Thoracic aorta (tissue), 2 donors: ENCODE measurements around the gene TMEM187. TPM values are rescaled to one million over a fixed set of nuclear protein-coding genes. Genes with fewer than 3 reads are reported as not detected.

ENCODE experiments used
- ATAC-seq: fragments of 150-250 bp; one replicate; pipeline ENCODE4 v1.8.0; 2017; ENCODE audit warnings: low read depth; ENCODE audit not compliant: insufficient number of reproducible peaks, low FRiP score
- DNase-seq: peaks from one replicate; pipeline ENCODE4 v3.0.0-alpha.2; 2020; ENCODE audit warnings: low spot score
- H3K27ac ChIP-seq, 2 donors: fragments of 200-600 bp; sonication (generic); 1 replicate in 1 of 2; 2 replicates in 1 of 2; pipeline ENCODE4 v1.5.1; 2016; ENCODE audit warnings: mild to moderate bottlenecking in 2 of 2, moderate library complexity in 2 of 2
- H3K27me3 ChIP-seq: fragments of 200-600 bp; sonication (generic); replicated peaks from 2 replicates; pipeline ENCODE4 v1.6.0; 2016; ENCODE audit warnings: mild to moderate bottlenecking; ENCODE audit not compliant: insufficient read depth
- H3K36me3 ChIP-seq: fragments of 200-600 bp; sonication (generic); one replicate; pipeline ENCODE4 v1.5.1; 2016
- H3K4me1 ChIP-seq, 2 donors: fragments of 200-600 bp; sonication (generic); 1 replicate in 1 of 2; 2 replicates in 1 of 2; pipeline versions ENCODE4 v1.5.1 to v1.6.0; 2016; ENCODE audit warnings: low read depth in 2 of 2, mild to moderate bottlenecking in 1 of 2; ENCODE audit not compliant: control insufficient read depth in 1 of 2
- H3K4me3 ChIP-seq: fragments of 200-600 bp; sonication (generic); 2 replicates; pipeline ENCODE4 v1.5.1; 2016; ENCODE audit warnings: mild to moderate bottlenecking
- H3K9me3 ChIP-seq: fragments of 200-600 bp; sonication (generic); 2 replicates; pipeline ENCODE4 v1.5.1; 2016
- total RNA-seq, 2 donors: library from RNA; depleted of rRNA; stranded (reverse); fragments of >200 nt; gene quantifications; one replicate each; pipeline versions ENCODE4 v1.1.0 to v1.2.3, GENCODE V29; 2016
- TF ChIP-seq, protein P1 (sequence below): fragments of 200-600 bp; sonication (generic); IDR thresholded peaks from one replicate; pipeline ENCODE4 v1.5.1; 2019; ENCODE audit warnings: antibody characterized with exemption

The TMEM187 gene
- total RNA-seq, 2 donors from 2014 or later = 0.78 to 23.4 TPM

DNA sequence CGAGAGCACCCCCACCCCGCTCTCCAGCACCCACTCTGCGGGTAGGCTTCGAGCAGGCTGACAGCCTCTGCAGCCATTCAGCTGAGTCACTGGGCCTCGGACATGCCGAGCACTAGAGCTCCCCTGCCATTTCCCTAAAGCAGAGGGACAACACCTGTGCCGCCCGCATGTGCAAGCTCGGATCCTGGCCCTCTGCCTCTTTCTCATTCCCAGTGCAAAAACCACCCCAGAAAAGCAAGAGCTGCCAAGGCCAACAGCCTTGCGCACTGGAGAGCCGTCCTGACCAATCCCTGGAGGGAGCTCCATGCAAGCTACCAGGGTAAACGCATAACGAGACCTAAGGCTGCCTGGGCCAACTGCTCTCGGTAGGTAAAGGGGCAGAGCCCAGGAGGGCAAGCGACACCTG is 6.3 kb upstream of the TMEM187 start:
- H3K27ac ChIP-seq = peak overlapping the region in 1 of 2 donors; percentile 21
- no peaks in the 10 kb centered on the region for H3K27me3 ChIP-seq
- DNase-seq (no peak), ATAC-seq (no peak)
- TF ChIP-seq, protein P1, sequence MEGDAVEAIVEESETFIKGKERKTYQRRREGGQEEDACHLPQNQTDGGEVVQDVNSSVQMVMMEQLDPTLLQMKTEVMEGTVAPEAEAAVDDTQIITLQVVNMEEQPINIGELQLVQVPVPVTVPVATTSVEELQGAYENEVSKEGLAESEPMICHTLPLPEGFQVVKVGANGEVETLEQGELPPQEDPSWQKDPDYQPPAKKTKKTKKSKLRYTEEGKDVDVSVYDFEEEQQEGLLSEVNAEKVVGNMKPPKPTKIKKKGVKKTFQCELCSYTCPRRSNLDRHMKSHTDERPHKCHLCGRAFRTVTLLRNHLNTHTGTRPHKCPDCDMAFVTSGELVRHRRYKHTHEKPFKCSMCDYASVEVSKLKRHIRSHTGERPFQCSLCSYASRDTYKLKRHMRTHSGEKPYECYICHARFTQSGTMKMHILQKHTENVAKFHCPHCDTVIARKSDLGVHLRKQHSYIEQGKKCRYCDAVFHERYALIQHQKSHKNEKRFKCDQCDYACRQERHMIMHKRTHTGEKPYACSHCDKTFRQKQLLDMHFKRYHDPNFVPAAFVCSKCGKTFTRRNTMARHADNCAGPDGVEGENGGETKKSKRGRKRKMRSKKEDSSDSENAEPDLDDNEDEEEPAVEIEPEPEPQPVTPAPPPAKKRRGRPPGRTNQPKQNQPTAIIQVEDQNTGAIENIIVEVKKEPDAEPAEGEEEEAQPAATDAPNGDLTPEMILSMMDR = no peak
- H3K36me3 ChIP-seq = peaks cover 16% of the 10 kb centered on the region
- no peaks in the 10 kb centered on the region for H3K9me3 ChIP-seq
- H3K4me3 ChIP-seq = peak overlapping the region; percentile 29
- H3K4me1 ChIP-seq = peaks cover 13 to 38% of the 10 kb centered on the region in 2 donors

DNA sequence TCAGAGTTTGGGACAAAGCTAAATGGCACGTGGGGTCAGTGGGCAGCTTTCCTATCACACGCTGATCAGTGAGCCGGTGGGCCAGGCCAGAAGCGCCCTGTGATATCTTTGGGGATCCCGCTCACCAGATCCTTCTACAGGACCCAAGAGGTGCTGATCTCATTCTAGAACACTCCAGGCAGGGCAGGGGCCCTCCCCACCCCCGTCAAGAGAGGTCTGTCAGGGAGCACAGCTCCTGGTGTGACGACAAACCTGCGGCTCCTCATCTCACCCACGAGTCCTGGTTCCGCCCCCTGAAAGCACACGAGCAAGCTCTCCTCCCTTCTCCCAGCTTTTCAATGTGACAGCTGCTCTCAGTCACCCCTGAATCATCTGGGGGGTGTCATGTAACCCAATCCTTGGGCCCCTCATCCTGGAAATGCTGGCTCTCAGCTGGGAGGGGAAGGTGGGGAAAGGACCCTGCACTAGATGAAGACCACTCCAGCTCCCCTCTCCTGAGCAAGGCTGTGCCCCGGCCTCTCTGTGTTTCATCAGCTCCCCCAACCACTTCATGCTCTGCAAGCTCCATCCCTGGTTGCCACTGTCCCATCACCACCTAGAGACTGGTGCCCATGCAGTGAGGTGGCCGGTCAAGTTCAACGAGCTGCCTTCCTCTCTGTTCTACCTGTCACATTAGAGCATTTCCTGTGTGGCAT is 5.6 kb upstream of the TMEM187 start:
- DNase-seq = no peak
- H3K4me1 ChIP-seq = peaks cover 13 to 38% of the 10 kb centered on the region in 2 donors
- peak overlapping the region in 1 of 2 donors; percentile 98 for H3K27ac ChIP-seq

DNA sequence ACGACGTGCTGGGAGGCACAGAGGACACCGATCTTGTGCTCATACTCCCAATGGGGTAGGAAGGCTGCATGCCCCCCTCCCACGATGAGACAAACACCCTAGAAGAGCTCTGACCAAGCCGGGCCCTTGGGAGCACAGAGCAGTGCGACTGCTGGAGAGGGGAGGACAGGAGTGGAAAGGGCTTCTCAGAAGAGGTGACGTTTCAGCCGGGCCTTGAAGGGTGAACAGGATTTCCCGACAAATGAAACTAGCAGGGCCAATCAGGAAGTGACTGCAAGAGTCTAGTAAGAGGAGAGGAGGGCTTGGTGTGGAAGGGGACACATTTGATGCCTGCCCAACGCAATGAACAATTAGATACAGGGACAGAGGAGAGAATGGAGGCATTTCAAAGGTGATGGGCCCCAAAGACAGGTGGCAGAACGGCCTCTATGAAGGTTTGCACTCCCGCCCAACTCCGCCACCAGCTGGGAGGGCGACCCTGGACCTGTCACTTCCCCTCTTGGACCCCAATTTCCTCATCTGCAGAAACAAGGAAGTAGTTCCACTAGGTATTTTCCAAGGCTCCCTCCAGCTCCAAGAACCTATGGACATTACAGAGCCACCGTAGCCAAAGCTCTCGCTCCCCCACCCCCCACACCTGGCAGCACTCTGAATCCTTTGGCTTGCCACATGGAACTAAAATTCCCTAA is 4.9 kb upstream of the TMEM187 start:
- peak overlapping the region; percentile 74 to 98 for H3K27ac ChIP-seq
- ATAC-seq = no peak
- TF ChIP-seq, protein P1 = no peak
- peaks cover 7% of the 10 kb centered on the region for H3K36me3 ChIP-seq
- H3K9me3 ChIP-seq = no peaks in the 10 kb centered on the region
- no peaks in the 10 kb centered on the region for H3K27me3 ChIP-seq
- peaks cover 13 to 38% of the 10 kb centered on the region in 2 donors for H3K4me1 ChIP-seq
- DNase-seq = no peak
- peak overlapping the region; percentile 87 for H3K4me3 ChIP-seq

More for the DNA sequence above, 5.6 kb upstream of the TMEM187 start:
- H3K27me3 ChIP-seq = no peaks in the 10 kb centered on the region
- H3K4me3 ChIP-seq = peak overlapping the region; percentile 87
- no peak for ATAC-seq
- TF ChIP-seq, protein P1 = no peak
- no peaks in the 10 kb centered on the region for H3K9me3 ChIP-seq
- peaks cover 9% of the 10 kb centered on the region for H3K36me3 ChIP-seq

DNA sequence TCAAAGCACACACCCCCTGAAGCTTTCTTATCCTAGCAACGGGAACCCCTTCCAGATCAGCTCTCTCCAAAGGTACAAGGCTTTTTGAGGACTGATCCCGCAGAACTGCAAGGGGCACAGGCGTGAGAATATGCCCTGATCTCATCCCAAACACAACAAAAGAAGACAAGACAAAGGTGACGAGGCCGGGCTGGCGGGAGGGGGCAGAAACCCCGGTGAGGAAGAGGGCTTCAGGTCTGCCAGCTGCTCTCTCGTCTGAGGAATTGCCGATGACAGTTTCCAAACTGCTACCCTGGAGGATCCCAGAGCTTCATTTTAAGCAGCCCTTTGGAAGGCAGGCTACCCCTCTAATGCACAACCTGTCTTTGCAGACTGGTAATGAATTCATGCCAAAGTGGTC is 4.3 kb upstream of the TMEM187 start:
- Histone ChIP-seq H3K4me1 (peaks cover 13 to 38% of the 10 kb centered on the region in 2 donors), H3K4me3 (peak overlapping the region; percentile 87)
- ATAC-seq = no peak

DNA sequence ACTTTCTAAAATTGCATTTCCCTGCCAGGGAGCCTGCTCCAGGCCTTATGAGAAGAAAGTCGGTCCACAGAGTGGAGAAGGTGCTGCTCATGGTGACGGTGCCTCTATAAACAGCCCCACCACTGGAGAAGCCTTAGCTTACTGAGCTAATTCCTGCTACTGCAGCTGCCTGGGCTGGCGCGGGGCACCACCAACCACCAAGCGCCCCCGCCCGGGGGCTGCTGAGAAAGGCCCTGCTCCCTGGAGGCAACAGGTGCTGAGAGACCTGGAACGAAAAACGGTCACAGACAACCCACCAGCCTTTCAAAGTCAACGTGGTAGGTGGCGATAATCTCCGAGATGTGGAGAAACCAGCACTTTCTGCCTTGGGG is 3.8 kb upstream of the TMEM187 start:
- H3K27ac ChIP-seq = peak overlapping the region; percentile 74 to 98
- ATAC-seq = no peak
- H3K36me3 ChIP-seq = no peaks in the 10 kb centered on the region
- H3K27me3 ChIP-seq = no peaks in the 10 kb centered on the region
- peak overlapping the region; percentile 87 for H3K4me3 ChIP-seq
- no peak for DNase-seq
- TF ChIP-seq, protein P1 = no peak
- H3K4me1 ChIP-seq = peaks cover 15 to 42% of the 10 kb centered on the region in 2 donors
- no peaks in the 10 kb centered on the region for H3K9me3 ChIP-seq

More for the DNA sequence above, 4.3 kb upstream of the TMEM187 start:
- no peak for DNase-seq
- Histone ChIP-seq H3K36me3 (peaks cover 2% of the 10 kb centered on the region), H3K27me3 (no peaks in the 10 kb centered on the region), H3K9me3 (no peaks in the 10 kb centered on the region), H3K27ac (peak overlapping the region; percentile 74 to 98)
- TF ChIP-seq, protein P1 = no peak
